Endodermal cell (in vitro differentiated cells): ENCODE results near the gene PTPRQ. TPM values are rescaled to one million over a fixed set of nuclear protein-coding genes. Genes with fewer than 3 reads are reported as not detected.

ENCODE experiments used
- DNase-seq: peaks from one replicate; pipeline ENCODE4 v3.0.0-alpha.2; 2017
- H3K27ac ChIP-seq: 2 replicates; pipeline ENCODE4 v1.5.1; 2013; ENCODE audit warnings: mild to moderate bottlenecking, low read depth, low read length, moderate library complexity
- H3K27me3 ChIP-seq: 2 replicates; pipeline ENCODE4 v1.6.1; 2013; ENCODE audit warnings: mild to moderate bottlenecking, low read length, moderate library complexity; ENCODE audit not compliant: insufficient read depth, control insufficient read depth, poor library complexity, severe bottlenecking
- H3K36me3 ChIP-seq: 2 replicates; pipeline ENCODE4 v1.7.0; 2013; ENCODE audit warnings: mild to moderate bottlenecking, low read length, moderate library complexity; ENCODE audit not compliant: control insufficient read depth, insufficient read depth
- H3K4me1 ChIP-seq: one replicate; pipeline ENCODE4 v1.7.0; 2013; ENCODE audit warnings: low read length; ENCODE audit not compliant: control insufficient read depth, insufficient read depth
- H3K4me3 ChIP-seq: 2 replicates; pipeline ENCODE4 v1.5.1; 2013; ENCODE audit warnings: mild to moderate bottlenecking, low read length, moderate library complexity
- H3K9ac ChIP-seq: 2 replicates; pipeline ENCODE4 v1.6.1; 2013; ENCODE audit warnings: mild to moderate bottlenecking, low read length, moderate library complexity; ENCODE audit not compliant: poor library complexity, severe bottlenecking; ENCODE audit errors: extremely low read depth
- H3K9me3 ChIP-seq: 2 replicates; pipeline ENCODE4 v1.6.1; 2013; ENCODE audit warnings: mild to moderate bottlenecking, low read length, moderate library complexity; ENCODE audit not compliant: control insufficient read depth
- H3K27ac Mint-ChIP-seq: 2 replicates; pipeline ENCODE4 v1.8.0; 2020; ENCODE audit warnings: mixed read lengths
- H3K27me3 Mint-ChIP-seq: 2 replicates; pipeline ENCODE4 v1.8.0; 2021; ENCODE audit warnings: mild to moderate bottlenecking, mixed read lengths; ENCODE audit not compliant: insufficient read depth
- H3K36me3 Mint-ChIP-seq: 2 replicates; pipeline ENCODE4 v1.8.0; 2020; ENCODE audit warnings: low read depth, mixed read lengths
- H3K4me1 Mint-ChIP-seq: 2 replicates; pipeline ENCODE4 v1.8.0; 2020; ENCODE audit warnings: mixed read lengths
- H3K4me3 Mint-ChIP-seq: 2 replicates; pipeline ENCODE4 v1.8.0; 2020; ENCODE audit warnings: mild to moderate bottlenecking, moderate library complexity, mixed read lengths
- H3K9me3 Mint-ChIP-seq: 2 replicates; pipeline ENCODE4 v1.8.0; 2020; ENCODE audit warnings: mild to moderate bottlenecking, mixed read lengths
- WGBS, 2 experiments: methylation state at CpG; one replicate each; pipeline versions ENCODE4 v1.1.5 to v1.1.7; 2013; ENCODE audit warnings: missing lambda C conversion rate in 2 of 2, mixed read lengths in 1 of 2; ENCODE audit not compliant: insufficient coverage in 1 of 2, insufficient read length in 1 of 2; 5-methylcytosine and 5-hydroxymethylcytosine counted together
- total RNA-seq, 2 donors: library from RNA; stranded (reverse); fragmentation: NEBNext Ultra II Directional in 1 of 2; extraction: Animal tissue kit (Norgen Biotek cat#: 25700) in 1 of 2; gene quantifications; 2 replicates in 1 of 2; 3 replicates in 1 of 2; pipeline ENCODE4 v1.2.1, GENCODE V29; 2021
- TF ChIP-seq, protein P1 (sequence below): fragments of 200-600 bp; sonication (generic); conservative IDR thresholded peaks from 2 replicates; pipeline ENCODE4 v1.5.0; 2021; ENCODE audit warnings: antibody characterized with exemption, mild to moderate bottlenecking

The PTPRQ gene
- total RNA-seq, 2 donors from 2014 or later = 0.13 TPM; not detected in 1

DNA sequence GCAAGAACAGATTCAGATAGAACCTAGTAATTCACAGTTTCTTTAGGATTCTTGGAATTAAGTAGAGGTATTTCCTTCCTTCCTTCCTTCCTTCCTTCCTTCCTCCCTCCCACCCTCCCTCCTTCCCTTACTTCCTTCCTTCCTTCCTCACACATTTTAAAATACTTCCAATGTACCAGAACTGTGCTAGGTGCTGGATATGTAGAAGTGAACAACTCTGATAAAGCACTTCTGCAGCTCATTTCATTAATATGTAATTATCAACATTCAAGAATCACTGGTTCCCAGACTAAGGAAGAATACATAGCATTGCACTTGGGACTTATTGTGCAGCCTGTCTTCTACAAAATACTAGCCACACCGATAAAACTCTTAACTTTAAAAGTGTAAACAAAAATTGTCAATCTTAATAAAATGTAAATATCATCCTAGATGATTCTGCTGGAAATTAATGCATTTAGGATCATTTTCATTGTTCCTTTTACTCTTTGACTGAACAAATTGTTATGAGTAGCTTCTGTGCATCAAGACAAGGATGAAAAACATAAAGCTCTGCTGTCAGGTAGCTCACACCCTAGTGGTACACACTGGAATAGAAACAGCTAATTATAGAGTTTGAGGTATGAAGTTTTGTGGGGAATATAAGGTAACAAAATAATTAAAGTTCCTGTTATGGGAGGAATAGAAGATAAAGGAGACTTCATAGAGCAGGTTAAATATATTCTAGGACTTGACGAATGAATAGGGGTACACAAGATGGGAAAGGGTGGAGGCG lies 163.5 kb downstream of the PTPRQ start:
- DNase-seq = no peak
- no peak overlapping the region for H3K27ac ChIP-seq
- 90 to 91% methylated on average over 1 to 3 of the region's 3 CpGs for WGBS, 2 experiments

DNA sequence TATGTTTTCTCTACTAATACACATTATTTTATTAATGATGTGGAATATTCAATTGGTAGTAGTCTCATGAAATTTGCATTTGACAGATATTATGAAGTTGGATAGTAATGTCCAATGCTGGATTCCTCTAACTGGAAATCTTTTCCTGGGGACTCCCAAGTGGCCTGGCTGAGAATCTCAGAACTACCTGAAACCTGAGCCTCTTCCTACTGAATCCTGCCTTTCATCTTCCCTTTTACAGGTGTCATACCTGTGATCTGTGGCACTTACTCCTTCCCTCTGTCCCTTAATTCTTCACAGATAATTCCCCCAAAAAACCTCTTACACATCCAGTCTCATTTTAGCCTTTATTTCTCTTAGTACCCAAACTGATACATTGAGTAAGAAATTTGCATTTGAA lies 173.7 kb downstream of the PTPRQ start:
- DNase-seq = no peak
- H3K27ac Mint-ChIP-seq = no peak overlapping the region
- TF ChIP-seq, protein P1, sequence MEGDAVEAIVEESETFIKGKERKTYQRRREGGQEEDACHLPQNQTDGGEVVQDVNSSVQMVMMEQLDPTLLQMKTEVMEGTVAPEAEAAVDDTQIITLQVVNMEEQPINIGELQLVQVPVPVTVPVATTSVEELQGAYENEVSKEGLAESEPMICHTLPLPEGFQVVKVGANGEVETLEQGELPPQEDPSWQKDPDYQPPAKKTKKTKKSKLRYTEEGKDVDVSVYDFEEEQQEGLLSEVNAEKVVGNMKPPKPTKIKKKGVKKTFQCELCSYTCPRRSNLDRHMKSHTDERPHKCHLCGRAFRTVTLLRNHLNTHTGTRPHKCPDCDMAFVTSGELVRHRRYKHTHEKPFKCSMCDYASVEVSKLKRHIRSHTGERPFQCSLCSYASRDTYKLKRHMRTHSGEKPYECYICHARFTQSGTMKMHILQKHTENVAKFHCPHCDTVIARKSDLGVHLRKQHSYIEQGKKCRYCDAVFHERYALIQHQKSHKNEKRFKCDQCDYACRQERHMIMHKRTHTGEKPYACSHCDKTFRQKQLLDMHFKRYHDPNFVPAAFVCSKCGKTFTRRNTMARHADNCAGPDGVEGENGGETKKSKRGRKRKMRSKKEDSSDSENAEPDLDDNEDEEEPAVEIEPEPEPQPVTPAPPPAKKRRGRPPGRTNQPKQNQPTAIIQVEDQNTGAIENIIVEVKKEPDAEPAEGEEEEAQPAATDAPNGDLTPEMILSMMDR = no peak
- H3K4me3 ChIP-seq = no peak overlapping the region
- no peak overlapping the region for H3K4me3 Mint-ChIP-seq
- H3K27me3 ChIP-seq = no peaks in the 10 kb centered on the region
- H3K9me3 ChIP-seq = no peaks in the 10 kb centered on the region
- H3K4me1 Mint-ChIP-seq = no peaks in the 10 kb centered on the region
- no peaks in the 10 kb centered on the region for H3K4me1 ChIP-seq
- H3K36me3 Mint-ChIP-seq = no peaks in the 10 kb centered on the region
- no peak overlapping the region for H3K27ac ChIP-seq
- no peaks in the 10 kb centered on the region for H3K27me3 Mint-ChIP-seq
- no peaks in the 10 kb centered on the region for H3K36me3 ChIP-seq
- no peaks in the 10 kb centered on the region for H3K9me3 Mint-ChIP-seq
- H3K9ac ChIP-seq = no peak overlapping the region

More for the DNA sequence above, 163.5 kb downstream of the PTPRQ start:
- Histone ChIP-seq H3K9me3 (no peaks in the 10 kb centered on the region), H3K27me3 (no peaks in the 10 kb centered on the region), H3K9ac (no peak overlapping the region), H3K4me3 (no peak overlapping the region), H3K4me1 (no peaks in the 10 kb centered on the region), H3K36me3 (no peaks in the 10 kb centered on the region)
- H3K27me3 Mint-ChIP-seq = no peaks in the 10 kb centered on the region
- H3K27ac Mint-ChIP-seq = no peak overlapping the region
- no peak overlapping the region for H3K4me3 Mint-ChIP-seq
- TF ChIP-seq, protein P1 = peak; percentile 68
- H3K36me3 Mint-ChIP-seq = no peaks in the 10 kb centered on the region
- no peaks in the 10 kb centered on the region for H3K9me3 Mint-ChIP-seq
- H3K4me1 Mint-ChIP-seq = no peaks in the 10 kb centered on the region

DNA sequence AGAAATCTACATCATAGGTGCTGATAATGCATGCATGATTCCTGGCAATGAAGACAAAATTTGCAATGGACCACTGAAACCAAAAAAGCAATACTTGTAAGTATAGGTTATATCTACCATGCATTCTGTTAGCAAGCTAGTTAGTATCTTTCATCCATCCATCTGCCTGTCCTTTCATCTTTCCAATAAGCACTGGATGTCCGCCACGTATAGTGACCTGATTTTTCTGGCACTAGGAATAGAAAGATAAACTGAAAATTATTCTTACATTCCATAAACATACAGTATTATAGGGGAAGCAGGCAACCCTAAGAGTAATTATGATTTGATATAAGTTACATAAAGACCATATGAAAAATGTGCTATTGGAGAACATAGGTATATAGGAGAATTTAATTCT lies 176.2 kb downstream of the PTPRQ start:
- Histone ChIP-seq H3K4me3 (no peak overlapping the region), H3K36me3 (no peaks in the 10 kb centered on the region), H3K4me1 (no peaks in the 10 kb centered on the region), H3K27me3 (no peaks in the 10 kb centered on the region), H3K9ac (no peak overlapping the region), H3K9me3 (no peaks in the 10 kb centered on the region), H3K27ac (no peak overlapping the region)
- TF ChIP-seq, protein P1 = no peak
- Mint-ChIP-seq H3K27ac (no peak overlapping the region), H3K4me3 (no peak overlapping the region), H3K4me1 (no peaks in the 10 kb centered on the region), H3K9me3 (no peaks in the 10 kb centered on the region), H3K36me3 (no peaks in the 10 kb centered on the region), H3K27me3 (no peaks in the 10 kb centered on the region)
- no peak for DNase-seq
- 94% methylated on average over 2 of the region's 2 CpGs; no CpG with 5 or more reads in 1 of the 2 experiments for WGBS, 2 experiments
